SK-N-SH (cell line): ENCODE results near the gene LMBR1L. TPM values are rescaled to one million over a fixed set of nuclear protein-coding genes. Genes with fewer than 3 reads are reported as not detected.
"Not testable (repeated sequence)": the region's sequence is repeated elsewhere in the genome, so short reads cannot be mapped to it uniquely, and the experiment has no call there.

Experiments used
- CTCF ChIA-PET: fragments of 300-600, 350-600 bp; formaldehyde crosslinking; extraction: SDS; loops from one replicate; lab custom pipeline; 2021; lab: Yijun Ruan, JAX
- POLR2A ChIA-PET: fragments of 350-600 bp; sonication (Branson Sonifier 250); formaldehyde crosslinking; extraction: SDS; loops from one replicate; lab custom pipeline; 2020; ENCODE audit warnings: antibody characterized with exemption, inconsistent platforms; lab: Yijun Ruan, JAX
- DNase-seq: peaks from one replicate; pipeline ENCODE4 v3.0.0; 2012
- H2AFZ ChIP-seq: fragments of 200-600 bp; sonication (generic); 2 replicates; pipeline ENCODE4 v1.8.1; 2016; ENCODE audit warnings: antibody characterized with exemption, mild to moderate bottlenecking, low read depth
- H3F3A ChIP-seq: fragments of 200-600 bp; sonication (generic); replicated peaks from 2 replicates; pipeline ENCODE3; 2016; ENCODE audit warnings: antibody characterized with exemption, mild to moderate bottlenecking; ENCODE audit not compliant: insufficient read depth
- H3K27ac ChIP-seq, 2 experiments: fragments of 200-500 bp in 1 of 2; fragments of 200-600 bp in 1 of 2; sonication (Bioruptor generic) in 1 of 2; sonication (generic), shearing (Covaris generic) in 1 of 2; 2 replicates each; pipeline versions ENCODE4 v1.5.1 to v1.6.1; 2014 to 2016; ENCODE audit warnings: low read depth in 2 of 2, inconsistent platforms in 1 of 2, low read length in 1 of 2, mild to moderate bottlenecking in 1 of 2, mixed read lengths in 1 of 2
- H3K27me3 ChIP-seq: fragments of 200-600 bp; sonication (generic), shearing (Covaris generic); 2 replicates; pipeline ENCODE4 v1.6.1; 2016; ENCODE audit warnings: mixed run types; ENCODE audit not compliant: insufficient read depth
- H3K36me3 ChIP-seq, 2 experiments: fragments of 200-500 bp in 1 of 2; fragments of 200-600 bp in 1 of 2; sonication (Bioruptor generic) in 1 of 2; sonication (generic) in 1 of 2; replicated peaks in 1 of 2; 2 replicates each; pipeline versions ENCODE3 to v1.5.1; 2014 to 2016; ENCODE audit warnings: low read length in 1 of 2, mild to moderate bottlenecking in 1 of 2; ENCODE audit not compliant: insufficient read depth in 2 of 2, control insufficient read depth in 1 of 2
- H3K4me1 ChIP-seq, 2 experiments: fragments of 200-500 bp in 1 of 2; fragments of 200-600 bp in 1 of 2; sonication (Bioruptor generic) in 1 of 2; sonication (generic), shearing (Covaris generic) in 1 of 2; 2 replicates each; pipeline versions ENCODE4 v1.5.1 to v1.6.1; 2014 to 2016; ENCODE audit warnings: low read depth in 1 of 2, low read length in 1 of 2, mixed run types in 1 of 2; ENCODE audit not compliant: insufficient read depth in 2 of 2, control insufficient read depth in 1 of 2
- H3K4me2 ChIP-seq: fragments of 200-600 bp; sonication (generic), shearing (Covaris generic); 2 replicates; pipeline ENCODE4 v1.6.1; 2017; ENCODE audit warnings: mixed run types
- H3K4me3 ChIP-seq, 2 experiments: fragments of 200-500 bp in 1 of 2; fragments of 200-600 bp in 1 of 2; sonication (Bioruptor generic) in 1 of 2; sonication (generic), shearing (Covaris generic) in 1 of 2; 2 replicates each; pipeline versions ENCODE4 v1.5.1 to v1.8.1; 2014 to 2016; ENCODE audit warnings: low read depth in 2 of 2, inconsistent platforms in 1 of 2, low read length in 1 of 2, mild to moderate bottlenecking in 1 of 2, mixed read lengths in 1 of 2, moderate library complexity in 1 of 2
- H3K79me2 ChIP-seq: fragments of 200-600 bp; sonication (generic); 2 replicates; pipeline ENCODE4 v1.8.1; 2017; ENCODE audit warnings: mild to moderate bottlenecking; ENCODE audit not compliant: insufficient read depth
- H3K9ac ChIP-seq: fragments of 200-600 bp; sonication (generic); 2 replicates; pipeline ENCODE4 v1.6.1; 2017; ENCODE audit warnings: mixed run types
- H3K9me2 ChIP-seq: fragments of 200-600 bp; sonication (generic); 2 replicates; pipeline ENCODE4 v1.6.1; 2017; ENCODE audit warnings: mixed run types
- H3K9me3 ChIP-seq: fragments of 200-600 bp; sonication (generic); 2 replicates; pipeline ENCODE4 v1.6.1; 2017; ENCODE audit warnings: mixed run types, mild to moderate bottlenecking, moderate library complexity
- H4K20me1 ChIP-seq: fragments of 200-600 bp; sonication (generic); 2 replicates; pipeline ENCODE4 v1.6.1; 2017; ENCODE audit warnings: mild to moderate bottlenecking, mixed run types; ENCODE audit not compliant: insufficient read depth
- CHD2 ChIP-seq: fragments of 150-350 bp; IDR thresholded peaks from 2 replicates; pipeline ENCODE4 v1.6.1; 2018; ENCODE audit warnings: low read length; ENCODE audit not compliant: partially characterized antibody
- ELF1 ChIP-seq: IDR thresholded peaks from 2 replicates; pipeline ENCODE4 v1.4.0; 2012
- JUND ChIP-seq: IDR thresholded peaks from 2 replicates; pipeline ENCODE4 v1.4.0; 2012
- MXI1 ChIP-seq: IDR thresholded peaks from 2 replicates; pipeline ENCODE4 v1.6.1; 2012; ENCODE audit warnings: mild to moderate bottlenecking, low read depth, low read length, improper control_type of control experiment
- NFIC ChIP-seq: IDR thresholded peaks from 2 replicates; pipeline ENCODE4 v1.4.0; 2012; ENCODE audit warnings: borderline replicate concordance
- RCOR1 ChIP-seq: fragments of 150-350 bp; IDR thresholded peaks from 2 replicates; pipeline ENCODE4 v1.6.1; 2017; ENCODE audit warnings: antibody characterized with exemption, low read length
- REST ChIP-seq: IDR thresholded peaks from 2 replicates; pipeline ENCODE4 v1.6.1; 2012; ENCODE audit warnings: mild to moderate bottlenecking, low read depth, low read length, moderate library complexity
- RFX5 ChIP-seq: IDR thresholded peaks from 2 replicates; pipeline ENCODE4 v1.6.1; 2012; ENCODE audit warnings: mild to moderate bottlenecking, improper control_type of control experiment, low read length
- SIN3A ChIP-seq: IDR thresholded peaks from 2 replicates; pipeline ENCODE4 v1.6.1; 2012; ENCODE audit warnings: low read depth, mild to moderate bottlenecking, low read length, moderate library complexity, borderline replicate concordance
- SMC3 ChIP-seq: IDR thresholded peaks from 2 replicates; pipeline ENCODE4 v1.6.1; 2012; ENCODE audit warnings: low read depth, low read length, improper control_type of control experiment
- TEAD4 ChIP-seq: IDR thresholded peaks from 2 replicates; pipeline ENCODE4 v1.4.0; 2012; ENCODE audit warnings: mild to moderate bottlenecking, borderline replicate concordance; ENCODE audit not compliant: insufficient read depth
- YY1 ChIP-seq: IDR thresholded peaks from 2 replicates; pipeline ENCODE4 v1.4.0; 2012; ENCODE audit warnings: low read depth, mild to moderate bottlenecking
- WGBS: methylation state at CpG from one replicate; pipeline ENCODE4 v1.1.6; 2017; ENCODE audit warnings: low lambda C conversion rate; 5-methylcytosine and 5-hydroxymethylcytosine counted together
- polyA plus RNA-seq, 3 experiments: library from polyadenylated mRNA; depleted of rRNA; stranded (reverse); fragments of >200 nt; gene quantifications; 2 replicates each; pipeline ENCODE4 v1.2.3, GENCODE V29; 2012
- TF ChIP-seq, protein P1 (sequence below): IDR thresholded peaks from 2 replicates; pipeline ENCODE4 v1.4.0; 2012; ENCODE audit warnings: low read depth, borderline replicate concordance
- TF ChIP-seq, protein P2 (sequence below): IDR thresholded peaks from 2 replicates; pipeline ENCODE4 v1.4.0; 2012; ENCODE audit warnings: low read depth

Gene LMBR1L
- polyA plus RNA-seq, 1 of the 3 experiments (the other 2 are of a cell fraction), result 61.4 TPM

- peaks cover 10 to 15% of the 10 kb centered on the region in 2 experiments; a peak in 3 of 4 replicates for H3K4me1 ChIP-seq
- H3K4me3 ChIP-seq, result peak overlapping the region; percentile 77 to 99
- H4K20me1 ChIP-seq, result peaks cover 42% of the 10 kb centered on the region
- peaks cover 62% of the 10 kb centered on the region for H3F3A ChIP-seq
- CTCF ChIA-PET, result interaction anchor here (0.6 to 7.3 kb wide), 33 partner anchors 7 to 208 kb away, joined by 3 to 69 read pairs (median 6); partner anchors contain the start of genes C1QL4, DHH, KMT2D and LMBR1L
- TF ChIP-seq, protein P1, sequence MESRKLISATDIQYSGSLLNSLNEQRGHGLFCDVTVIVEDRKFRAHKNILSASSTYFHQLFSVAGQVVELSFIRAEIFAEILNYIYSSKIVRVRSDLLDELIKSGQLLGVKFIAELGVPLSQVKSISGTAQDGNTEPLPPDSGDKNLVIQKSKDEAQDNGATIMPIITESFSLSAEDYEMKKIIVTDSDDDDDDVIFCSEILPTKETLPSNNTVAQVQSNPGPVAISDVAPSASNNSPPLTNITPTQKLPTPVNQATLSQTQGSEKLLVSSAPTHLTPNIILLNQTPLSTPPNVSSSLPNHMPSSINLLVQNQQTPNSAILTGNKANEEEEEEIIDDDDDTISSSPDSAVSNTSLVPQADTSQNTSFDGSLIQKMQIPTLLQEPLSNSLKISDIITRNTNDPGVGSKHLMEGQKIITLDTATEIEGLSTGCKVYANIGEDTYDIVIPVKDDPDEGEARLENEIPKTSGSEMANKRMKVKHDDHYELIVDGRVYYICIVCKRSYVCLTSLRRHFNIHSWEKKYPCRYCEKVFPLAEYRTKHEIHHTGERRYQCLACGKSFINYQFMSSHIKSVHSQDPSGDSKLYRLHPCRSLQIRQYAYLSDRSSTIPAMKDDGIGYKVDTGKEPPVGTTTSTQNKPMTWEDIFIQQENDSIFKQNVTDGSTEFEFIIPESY, result no peak
- TF ChIP-seq RFX5 (no peak), MXI1 (no peak), CHD2 (no peak), SMC3 (no peak), YY1 (no peak), RCOR1 (no peak), REST (no peak), SIN3A (no peak), NFIC (no peak; the same call in 1 of the 2 replicates), JUND (no peak), ELF1 (no peak), TEAD4 (no peak)
- TF ChIP-seq, protein P2, sequence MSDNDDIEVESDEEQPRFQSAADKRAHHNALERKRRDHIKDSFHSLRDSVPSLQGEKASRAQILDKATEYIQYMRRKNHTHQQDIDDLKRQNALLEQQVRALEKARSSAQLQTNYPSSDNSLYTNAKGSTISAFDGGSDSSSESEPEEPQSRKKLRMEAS, result no peak
- TF ChIP-seq, all 33 proteins: peak for 0
- Histone ChIP-seq H3K9ac (peak overlapping the region; percentile 100), H3K36me3 (peaks cover 25 to 30% of the 10 kb centered on the region in 2 experiments), H3K4me2 (peak overlapping the region; percentile 96), H3K27ac (peak overlapping the region; percentile 23 to 97; a peak in 3 of 4 replicates), H3K79me2 (peaks cover 56% of the 10 kb centered on the region), H3K9me2 (no peaks in the 10 kb centered on the region), H2AFZ (no peak overlapping the region), H3K27me3 (no peaks in the 10 kb centered on the region), H3K9me3 (no peaks in the 10 kb centered on the region)
- DNase-seq, result no peak
- 23% methylated on average over 14 of the region's 18 CpGs for WGBS
- POLR2A ChIA-PET, result interaction anchor here (0.6 to 4.8 kb wide), 17 partner anchors 9 to 237 kb away, joined by 3 to 97 read pairs (median 5); partner anchors contain the start of genes ARF3, LMBR1L, RHEBL1 and SPATS2
These were observed 18.9 kb upstream of the LMBR1L start for GRCh38 chr12:49129332-49130150.

- H3K4me3 ChIP-seq, H3K9me3 ChIP-seq, H3K27me3 ChIP-seq, H3K9me2 ChIP-seq, DNase-seq, H2AFZ ChIP-seq, H3K4me2 ChIP-seq, H3K9ac ChIP-seq, H3K27ac ChIP-seq: not testable (repeated sequence)
- Histone ChIP-seq H3F3A (peaks cover 59% of the 10 kb centered on the region), H3K36me3 (peaks cover 25 to 30% of the 10 kb centered on the region in 2 experiments), H3K4me1 (peaks cover 10 to 15% of the 10 kb centered on the region in 2 experiments; a peak in 3 of 4 replicates), H3K79me2 (peaks cover 40% of the 10 kb centered on the region), H4K20me1 (peaks cover 42% of the 10 kb centered on the region)
- CTCF ChIA-PET, result interaction anchor here (0.7 to 7.3 kb wide), 7 partner anchors 24 to 107 kb away, joined by 3 to 69 read pairs (median 7); partner anchors contain the start of gene DHH
- 100% methylated on average over 3 of the region's 8 CpGs for WGBS
- POLR2A ChIA-PET, result interaction anchor here (0.9 kb wide), 2 partner anchors 34 kb away, joined by 3 to 4 read pairs; partner anchors contain the start of gene DHH
These were observed 17.3 kb upstream of the LMBR1L start for GRCh38 chr12:49127971-49128370.
